ENCODE results near the gene SYT11.

- TF ChIP-seq POLR2AphosphoS5 (IDR thresholded peaks at IDR 0.05; ENCODE audit: borderline replicate concordance, low read depth, low read length): no peak
- TF ChIP-seq EZH2 (IDR thresholded peaks at IDR 0.05): no peak
- no peak for TF ChIP-seq FOXP2 (optimal IDR thresholded peaks at IDR 0.05; ENCODE audit: control extremely low read depth, extremely low read length, insufficient read depth)
These were observed 27.9 kb upstream of the SYT11 start for GRCh38 chr1:155831279-155831976.
